ENCODE measurements around the gene FHIT.

DNA sequence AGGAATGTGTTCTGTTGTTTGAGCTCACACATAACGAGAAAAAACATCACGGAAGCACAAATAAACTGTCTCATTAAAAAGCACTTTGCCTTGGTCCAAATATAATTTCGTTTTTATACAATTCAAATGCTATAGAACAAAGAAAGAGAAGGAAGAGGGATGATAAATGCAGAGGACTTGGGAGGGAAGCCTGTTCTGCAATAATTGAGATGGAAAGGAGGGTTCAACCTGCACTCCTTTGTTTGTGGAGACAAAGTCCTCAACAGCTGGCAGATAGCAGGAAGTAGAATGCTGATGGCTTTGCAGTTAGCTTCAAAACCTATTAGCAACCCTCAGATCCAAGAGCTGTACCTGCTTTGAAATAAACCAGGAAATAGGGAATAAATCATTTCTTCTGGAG, 1010.8 kb downstream of the FHIT start:
- TF ChIP-seq, protein P1, sequence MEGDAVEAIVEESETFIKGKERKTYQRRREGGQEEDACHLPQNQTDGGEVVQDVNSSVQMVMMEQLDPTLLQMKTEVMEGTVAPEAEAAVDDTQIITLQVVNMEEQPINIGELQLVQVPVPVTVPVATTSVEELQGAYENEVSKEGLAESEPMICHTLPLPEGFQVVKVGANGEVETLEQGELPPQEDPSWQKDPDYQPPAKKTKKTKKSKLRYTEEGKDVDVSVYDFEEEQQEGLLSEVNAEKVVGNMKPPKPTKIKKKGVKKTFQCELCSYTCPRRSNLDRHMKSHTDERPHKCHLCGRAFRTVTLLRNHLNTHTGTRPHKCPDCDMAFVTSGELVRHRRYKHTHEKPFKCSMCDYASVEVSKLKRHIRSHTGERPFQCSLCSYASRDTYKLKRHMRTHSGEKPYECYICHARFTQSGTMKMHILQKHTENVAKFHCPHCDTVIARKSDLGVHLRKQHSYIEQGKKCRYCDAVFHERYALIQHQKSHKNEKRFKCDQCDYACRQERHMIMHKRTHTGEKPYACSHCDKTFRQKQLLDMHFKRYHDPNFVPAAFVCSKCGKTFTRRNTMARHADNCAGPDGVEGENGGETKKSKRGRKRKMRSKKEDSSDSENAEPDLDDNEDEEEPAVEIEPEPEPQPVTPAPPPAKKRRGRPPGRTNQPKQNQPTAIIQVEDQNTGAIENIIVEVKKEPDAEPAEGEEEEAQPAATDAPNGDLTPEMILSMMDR (IDR thresholded peaks at IDR 0.05) = no peak
- TF ChIP-seq POLR2A (IDR thresholded peaks at IDR 0.05) (no peak), EP300 (IDR thresholded peaks at IDR 0.05) (no peak)
